ENCODE measurements around the gene KISS1R.

DNA sequence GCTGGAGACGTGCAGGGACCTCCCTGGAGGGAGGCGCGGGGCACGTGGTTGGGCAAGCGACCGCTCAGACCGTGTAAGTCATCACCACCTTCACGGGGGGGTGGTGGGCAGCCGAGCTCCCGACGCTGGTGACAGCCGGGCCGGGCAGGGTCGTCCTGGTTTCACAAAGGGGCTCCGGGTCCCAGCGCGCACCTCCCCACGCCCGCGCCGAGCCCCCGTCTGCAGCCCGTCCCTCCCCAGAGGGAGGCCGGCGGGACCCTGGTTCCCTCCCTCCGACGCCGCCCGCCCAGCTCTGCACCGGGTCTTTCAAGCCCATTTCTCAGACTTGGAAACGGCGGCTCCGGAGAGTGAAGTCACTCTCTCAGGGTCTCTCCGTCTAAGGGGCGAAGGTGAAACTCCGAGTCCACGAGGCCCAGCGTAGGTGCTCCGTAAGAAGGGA lies 8.0 kb downstream of the KISS1R start:
- TF ChIP-seq, protein P1, sequence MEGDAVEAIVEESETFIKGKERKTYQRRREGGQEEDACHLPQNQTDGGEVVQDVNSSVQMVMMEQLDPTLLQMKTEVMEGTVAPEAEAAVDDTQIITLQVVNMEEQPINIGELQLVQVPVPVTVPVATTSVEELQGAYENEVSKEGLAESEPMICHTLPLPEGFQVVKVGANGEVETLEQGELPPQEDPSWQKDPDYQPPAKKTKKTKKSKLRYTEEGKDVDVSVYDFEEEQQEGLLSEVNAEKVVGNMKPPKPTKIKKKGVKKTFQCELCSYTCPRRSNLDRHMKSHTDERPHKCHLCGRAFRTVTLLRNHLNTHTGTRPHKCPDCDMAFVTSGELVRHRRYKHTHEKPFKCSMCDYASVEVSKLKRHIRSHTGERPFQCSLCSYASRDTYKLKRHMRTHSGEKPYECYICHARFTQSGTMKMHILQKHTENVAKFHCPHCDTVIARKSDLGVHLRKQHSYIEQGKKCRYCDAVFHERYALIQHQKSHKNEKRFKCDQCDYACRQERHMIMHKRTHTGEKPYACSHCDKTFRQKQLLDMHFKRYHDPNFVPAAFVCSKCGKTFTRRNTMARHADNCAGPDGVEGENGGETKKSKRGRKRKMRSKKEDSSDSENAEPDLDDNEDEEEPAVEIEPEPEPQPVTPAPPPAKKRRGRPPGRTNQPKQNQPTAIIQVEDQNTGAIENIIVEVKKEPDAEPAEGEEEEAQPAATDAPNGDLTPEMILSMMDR (IDR thresholded peaks at IDR 0.05) = no peak
- TF ChIP-seq POLR2AphosphoS5 (IDR thresholded peaks at IDR 0.05) (no peak), EP300 (IDR thresholded peaks at IDR 0.05) (no peak)

Data from suprapubic skin (tissue), 4 donors.